Gastrocnemius medialis (tissue), 4 donors: ENCODE data around the gene ZMYM3. TPM values are rescaled to one million over a fixed set of nuclear protein-coding genes. Genes with fewer than 3 reads are reported as not detected.

Source experiments
- ATAC-seq, 2 donors: fragments of 150-250 bp; one replicate each; pipeline ENCODE4 v1.9.1; 2016
- DNase-seq, 2 donors: peaks; one replicate each; pipeline ENCODE4 v3.0.0-alpha.2; 2019
- H3K27ac ChIP-seq, 4 donors: fragments of 200-600 bp; sonication (generic); 1 replicate in 1 of 4; 2 replicates in 3 of 4; pipeline ENCODE4 v1.5.1; 2016 to 2018; ENCODE audit warnings: mild to moderate bottlenecking in 2 of 4, moderate library complexity in 1 of 4
- H3K27me3 ChIP-seq, 3 donors: fragments of 200-600 bp; sonication (generic) in 2 of 3; 1 replicate in 1 of 3; 2 replicates in 2 of 3; pipeline versions ENCODE4 v1.5.1 to v1.6.0; 2016 to 2019; ENCODE audit warnings: mild to moderate bottlenecking in 1 of 3, moderate library complexity in 1 of 3
- H3K36me3 ChIP-seq, 2 donors: fragments of 200-600 bp; sonication (generic) in 1 of 2; one replicate each; pipeline ENCODE4 v1.5.1; 2017 to 2018
- H3K4me1 ChIP-seq, 2 donors: fragments of 200-600 bp; sonication (generic) in 1 of 2; one replicate each; pipeline ENCODE4 v1.5.1; 2016 to 2017; ENCODE audit warnings: mild to moderate bottlenecking in 2 of 2
- H3K4me3 ChIP-seq, 4 donors: fragments of 200-600 bp; sonication (generic) in 3 of 4; 1 replicate in 1 of 4; 2 replicates in 3 of 4; pipeline ENCODE4 v1.5.1; 2016 to 2019; ENCODE audit warnings: mild to moderate bottlenecking in 2 of 4
- H3K9me3 ChIP-seq, 3 donors: fragments of 200-600 bp; sonication (generic) in 2 of 3; 1 replicate in 1 of 3; 2 replicates in 2 of 3; pipeline ENCODE4 v1.5.1; 2016 to 2019
- POLR2A ChIP-seq, 2 donors: fragments of 450-650 bp; IDR thresholded peaks; one replicate each; pipeline ENCODE4 v1.6.1; 2017; ENCODE audit warnings: antibody characterized with exemption in 2 of 2, mild to moderate bottlenecking in 2 of 2, moderate library complexity in 2 of 2
- in situ Hi-C, 4 donors: fragments of 200-750 bp; cut with MboI; loops; one replicate each; pipeline versions ENCODE4 v1.15.0 to v1.8.0; 2017; ENCODE audit warnings: low sequenced_read_pairs in 4 of 4
- intact Hi-C: fragments of 100-400 bp; cut with DNase I; formaldehyde crosslinking; loops from one replicate; pipeline ENCODE4 v1.15.1; 2023; ENCODE audit warnings: low total_unique reads
- total RNA-seq, 4 donors: library from RNA; depleted of rRNA; stranded (reverse); fragments of >200 nt; gene quantifications; one replicate each; pipeline versions ENCODE4 v1.1.0 to v1.2.3, GENCODE V29; 2016
- TF ChIP-seq, protein P1 (sequence below), 5 experiments: fragments of 450-650 bp in 3 of 5; fragments of 200-600 bp in 2 of 5; sonication (generic) in 2 of 5; IDR thresholded peaks in 4 of 5; conservative IDR thresholded peaks in 1 of 5; 1 replicate in 4 of 5; 2 replicates in 1 of 5; pipeline ENCODE4 v1.5.1; 2016 to 2019; ENCODE audit warnings: antibody characterized with exemption in 5 of 5, mild to moderate bottlenecking in 3 of 5, moderate library complexity in 3 of 5

The ZMYM3 gene
- total RNA-seq, 4 donors from 2014 or later, result 7.1 to 10.2 (median 8.9) TPM

DNA sequence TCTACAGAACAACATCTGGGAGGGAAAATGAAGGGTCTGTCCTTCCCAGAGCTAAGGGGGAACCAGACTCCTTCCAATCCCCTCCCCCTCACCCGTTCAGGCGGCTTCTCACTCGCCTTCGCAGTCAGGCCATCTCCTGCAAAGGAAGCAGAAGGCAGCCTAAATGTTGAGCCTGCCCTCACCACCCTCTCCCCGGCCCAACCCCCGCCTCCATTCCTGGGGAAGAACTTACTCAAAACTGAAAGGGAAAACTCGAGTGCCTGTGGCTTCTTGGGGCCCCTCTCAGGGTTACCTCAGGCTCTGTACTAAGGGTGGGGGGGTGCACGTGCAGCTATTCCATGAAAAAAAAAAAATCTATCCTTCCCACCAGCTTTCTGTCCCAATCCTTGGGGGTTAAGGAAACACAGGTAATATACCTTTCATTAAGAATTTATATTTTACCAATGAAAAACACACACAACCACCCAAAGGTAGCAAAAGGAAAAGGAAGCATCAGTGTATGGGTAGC is 2.4 kb downstream of the ZMYM3 start:
- Histone ChIP-seq H3K4me3 (no peak overlapping the region), H3K4me1 (peaks cover 0 to 8% of the 10 kb centered on the region in 2 donors), H3K9me3 (no peaks in the 10 kb centered on the region), H3K27ac (no peak overlapping the region), H3K27me3 (no peaks in the 10 kb centered on the region), H3K36me3 (peaks cover 0 to 10% of the 10 kb centered on the region in 2 donors)
- DNase-seq (no peak), ATAC-seq (no peak)
- TF ChIP-seq, protein P1, sequence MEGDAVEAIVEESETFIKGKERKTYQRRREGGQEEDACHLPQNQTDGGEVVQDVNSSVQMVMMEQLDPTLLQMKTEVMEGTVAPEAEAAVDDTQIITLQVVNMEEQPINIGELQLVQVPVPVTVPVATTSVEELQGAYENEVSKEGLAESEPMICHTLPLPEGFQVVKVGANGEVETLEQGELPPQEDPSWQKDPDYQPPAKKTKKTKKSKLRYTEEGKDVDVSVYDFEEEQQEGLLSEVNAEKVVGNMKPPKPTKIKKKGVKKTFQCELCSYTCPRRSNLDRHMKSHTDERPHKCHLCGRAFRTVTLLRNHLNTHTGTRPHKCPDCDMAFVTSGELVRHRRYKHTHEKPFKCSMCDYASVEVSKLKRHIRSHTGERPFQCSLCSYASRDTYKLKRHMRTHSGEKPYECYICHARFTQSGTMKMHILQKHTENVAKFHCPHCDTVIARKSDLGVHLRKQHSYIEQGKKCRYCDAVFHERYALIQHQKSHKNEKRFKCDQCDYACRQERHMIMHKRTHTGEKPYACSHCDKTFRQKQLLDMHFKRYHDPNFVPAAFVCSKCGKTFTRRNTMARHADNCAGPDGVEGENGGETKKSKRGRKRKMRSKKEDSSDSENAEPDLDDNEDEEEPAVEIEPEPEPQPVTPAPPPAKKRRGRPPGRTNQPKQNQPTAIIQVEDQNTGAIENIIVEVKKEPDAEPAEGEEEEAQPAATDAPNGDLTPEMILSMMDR (IDR thresholded peaks at IDR 0.05 in 4 of 5, conservative IDR thresholded peaks at IDR 0.05 in 1 of 5), result no peak
- in situ Hi-C loops (loop anchor here in 2 of 4 donors (25.0 kb wide), 1 partner anchor 111 kb away; the partner anchor contains the start of gene TAF1 (in 2 of the 2)), intact Hi-C loops (loop anchor here (5.0 kb wide), 2 partner anchors 69 to 184 kb away; partner anchors contain the start of gene SNX12)

DNA sequence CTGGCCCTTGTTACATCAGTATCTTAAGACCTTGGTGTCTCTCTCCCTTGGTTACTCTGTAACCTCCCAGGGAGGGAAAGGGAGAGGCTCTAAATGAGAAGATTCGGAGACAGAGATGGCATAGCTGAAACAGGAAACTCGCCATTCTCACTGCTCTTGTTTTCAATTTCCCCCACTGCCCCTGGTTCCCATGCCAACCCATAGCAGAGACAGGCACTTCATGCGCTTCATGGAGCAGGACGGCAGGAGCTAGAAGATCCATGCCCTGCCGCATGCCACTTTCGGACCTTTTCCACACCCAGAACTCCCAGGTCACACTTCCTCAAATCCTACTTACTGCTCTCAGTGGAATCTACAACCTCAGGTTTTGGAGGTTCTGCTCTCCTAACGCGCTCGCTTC is 3.1 kb downstream of the ZMYM3 start:
- ATAC-seq (no peak), DNase-seq (no peak)
- intact Hi-C loops (loop anchor here (5.0 kb wide), 2 partner anchors 69 to 184 kb away; partner anchors contain the start of gene SNX12), in situ Hi-C loops (loop anchor here in 2 of 4 donors (25.0 kb wide), 1 partner anchor 111 kb away; the partner anchor contains the start of gene TAF1 (in 2 of the 2))
- Histone ChIP-seq H3K36me3 (peaks cover 0 to 12% of the 10 kb centered on the region in 2 donors), H3K9me3 (no peaks in the 10 kb centered on the region), H3K4me3 (no peak overlapping the region), H3K4me1 (peaks cover 0 to 8% of the 10 kb centered on the region in 2 donors), H3K27ac (no peak overlapping the region), H3K27me3 (no peaks in the 10 kb centered on the region)
- TF ChIP-seq POLR2A (IDR thresholded peaks at IDR 0.05), result no peak
- TF ChIP-seq, protein P1 (IDR thresholded peaks at IDR 0.05 in 4 of 5, conservative IDR thresholded peaks at IDR 0.05 in 1 of 5), result no peak

DNA sequence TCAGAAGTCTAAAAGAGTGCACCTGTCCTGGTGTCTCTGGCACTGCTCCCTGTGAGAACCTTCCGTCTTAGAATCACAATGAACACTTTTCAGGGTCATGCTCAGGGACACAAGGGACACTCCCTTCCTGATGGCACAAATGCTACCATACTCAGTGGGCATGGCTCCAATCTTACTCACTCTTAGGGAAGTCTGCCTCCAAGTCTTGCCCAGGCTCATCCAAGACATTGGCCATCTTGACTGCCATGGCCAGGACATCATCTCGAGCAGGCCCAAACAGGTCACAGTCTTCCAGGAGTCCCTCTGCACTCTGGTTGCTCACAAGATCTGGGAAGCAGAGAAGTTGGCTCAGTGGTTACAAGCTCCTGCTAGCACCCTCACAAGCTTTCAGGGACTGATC is 8.8 kb downstream of the ZMYM3 start:
- in situ Hi-C loops, result no loop called here
- intact Hi-C loops, result no loop called here
- Histone ChIP-seq H3K9me3 (no peaks in the 10 kb centered on the region), H3K27me3 (no peaks in the 10 kb centered on the region), H3K36me3 (peaks cover 0 to 37% of the 10 kb centered on the region in 2 donors), H3K4me1 (no peaks in the 10 kb centered on the region), H3K27ac (no peak overlapping the region), H3K4me3 (no peak overlapping the region)
- DNase-seq (no peak), ATAC-seq (no peak)
- TF ChIP-seq, protein P1 (IDR thresholded peaks at IDR 0.05 in 4 of 5, conservative IDR thresholded peaks at IDR 0.05 in 1 of 5), result no peak
- TF ChIP-seq POLR2A (IDR thresholded peaks at IDR 0.05), result no peak

DNA sequence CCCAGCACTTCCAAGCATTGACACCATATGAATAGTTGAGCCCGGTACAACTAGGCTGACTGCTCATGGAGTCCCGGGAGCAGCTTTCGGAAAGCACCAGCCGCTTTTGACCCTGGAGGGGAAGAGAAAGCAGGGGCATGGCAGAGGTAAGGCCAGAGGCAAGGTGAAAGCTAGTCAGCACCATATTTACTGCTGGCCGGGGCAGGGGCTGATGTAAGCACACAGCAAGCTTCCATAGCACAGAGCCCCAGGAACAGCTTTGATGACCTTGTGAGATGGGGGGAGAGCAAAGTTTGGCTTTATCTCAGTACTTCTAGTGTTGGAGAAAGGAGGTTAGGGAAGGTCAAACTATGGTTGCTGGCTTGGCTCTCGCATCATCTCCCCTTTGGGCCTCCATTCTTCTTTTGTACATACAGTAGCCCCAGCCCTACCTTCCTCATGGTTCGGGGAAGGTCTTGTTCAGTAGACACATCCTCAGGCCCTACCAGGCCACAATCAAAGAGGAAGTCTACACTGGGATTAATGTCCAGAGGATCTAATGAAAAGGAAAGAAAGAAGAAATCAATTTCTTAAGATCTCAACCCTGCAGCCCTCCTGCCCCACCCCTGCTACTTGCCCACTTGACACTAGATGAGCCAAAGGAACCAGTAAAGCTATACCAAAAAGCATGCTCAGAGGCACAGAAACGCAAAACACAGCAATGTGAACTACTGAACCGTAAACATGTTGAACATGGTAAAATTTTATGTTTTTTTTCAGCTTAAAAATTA is 9.4 kb downstream of the ZMYM3 start:
- intact Hi-C loops (no loop called here), in situ Hi-C loops (no loop called here)
- Histone ChIP-seq H3K9me3 (no peaks in the 10 kb centered on the region), H3K27me3 (no peaks in the 10 kb centered on the region), H3K36me3 (peaks cover 0 to 37% of the 10 kb centered on the region in 2 donors), H3K4me1 (no peaks in the 10 kb centered on the region), H3K27ac (no peak overlapping the region), H3K4me3 (no peak overlapping the region)
- DNase-seq, result no peak
- no peak for ATAC-seq
- no peak for TF ChIP-seq POLR2A (IDR thresholded peaks at IDR 0.05)
- TF ChIP-seq, protein P1 (IDR thresholded peaks at IDR 0.05 in 4 of 5, conservative IDR thresholded peaks at IDR 0.05 in 1 of 5), result no peak
